DOHH2 (cell line): ENCODE data around the gene KRTAP10-6.

Experiments used
- EZH2phosphoT487 ChIP-seq: fragments of 200-600 bp; sonication (generic); IDR thresholded peaks from 2 replicates; pipeline ENCODE4 v1.6.1; 2017; ENCODE audit warnings: borderline replicate concordance, mild to moderate bottlenecking, antibody characterized with exemption, low read length, moderate library complexity, mixed read lengths
- TF ChIP-seq, protein P1 (sequence below): fragments of 200-600 bp; sonication (generic); IDR thresholded peaks from one replicate; pipeline ENCODE4 v1.5.1; 2014; ENCODE audit warnings: antibody characterized with exemption, mild to moderate bottlenecking, low read depth, low read length; ENCODE audit not compliant: poor library complexity, severe bottlenecking

DNA sequence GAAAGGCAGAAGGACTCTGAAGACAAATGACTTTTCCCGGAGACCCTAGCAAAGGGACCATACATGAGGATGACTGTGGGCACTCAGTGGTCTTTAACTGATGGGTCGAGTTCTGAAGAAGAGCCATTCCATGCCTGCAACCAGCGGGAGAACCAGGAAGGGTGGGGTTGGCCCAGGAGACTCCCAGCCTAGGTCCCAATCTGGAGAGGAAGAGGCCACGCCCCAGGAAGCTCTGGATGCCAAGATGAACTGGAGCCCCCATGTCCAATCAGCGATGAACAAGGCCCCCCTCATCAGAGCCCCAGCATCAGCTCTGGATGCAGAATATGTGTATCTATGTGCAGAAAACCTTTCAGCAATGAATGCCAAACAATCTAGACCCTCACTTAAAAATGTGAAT is 48.5 kb upstream of the KRTAP10-6 start:
- TF ChIP-seq, protein P1, sequence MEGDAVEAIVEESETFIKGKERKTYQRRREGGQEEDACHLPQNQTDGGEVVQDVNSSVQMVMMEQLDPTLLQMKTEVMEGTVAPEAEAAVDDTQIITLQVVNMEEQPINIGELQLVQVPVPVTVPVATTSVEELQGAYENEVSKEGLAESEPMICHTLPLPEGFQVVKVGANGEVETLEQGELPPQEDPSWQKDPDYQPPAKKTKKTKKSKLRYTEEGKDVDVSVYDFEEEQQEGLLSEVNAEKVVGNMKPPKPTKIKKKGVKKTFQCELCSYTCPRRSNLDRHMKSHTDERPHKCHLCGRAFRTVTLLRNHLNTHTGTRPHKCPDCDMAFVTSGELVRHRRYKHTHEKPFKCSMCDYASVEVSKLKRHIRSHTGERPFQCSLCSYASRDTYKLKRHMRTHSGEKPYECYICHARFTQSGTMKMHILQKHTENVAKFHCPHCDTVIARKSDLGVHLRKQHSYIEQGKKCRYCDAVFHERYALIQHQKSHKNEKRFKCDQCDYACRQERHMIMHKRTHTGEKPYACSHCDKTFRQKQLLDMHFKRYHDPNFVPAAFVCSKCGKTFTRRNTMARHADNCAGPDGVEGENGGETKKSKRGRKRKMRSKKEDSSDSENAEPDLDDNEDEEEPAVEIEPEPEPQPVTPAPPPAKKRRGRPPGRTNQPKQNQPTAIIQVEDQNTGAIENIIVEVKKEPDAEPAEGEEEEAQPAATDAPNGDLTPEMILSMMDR, result no peak
- TF ChIP-seq EZH2phosphoT487, result no peak
